HG03280 (cell line): Measurements from ENCODE around the gene LRRC40.

Source experiments
- ATAC-seq: cut with Tn5 transposase; IDR thresholded peaks from one replicate; pipeline ENCODE4 v1.9.1; 2021; ENCODE audit warnings: mild to moderate bottlenecking, moderate library complexity; ENCODE audit not compliant: unreplicated experiment

The LRRC40 gene

DNA sequence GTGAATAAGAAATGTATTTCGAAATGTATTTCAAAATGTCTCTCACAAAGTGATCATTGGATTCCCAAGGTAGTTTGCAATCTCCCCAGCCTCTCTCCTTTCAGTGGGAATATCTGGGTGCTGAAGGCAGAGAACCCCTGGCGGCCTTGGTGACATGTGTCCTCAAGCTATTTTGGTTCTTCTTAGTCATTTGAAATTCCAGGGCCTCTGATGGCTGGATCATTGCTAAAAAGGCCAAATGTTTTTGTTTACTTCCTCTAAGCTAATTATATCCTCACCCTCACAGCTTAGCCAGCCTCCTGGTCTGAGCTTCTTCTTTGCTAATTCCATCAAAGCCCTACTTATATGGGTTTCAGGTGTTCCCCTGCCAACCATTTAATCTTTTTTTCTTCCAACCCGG is 71.2 kb downstream of the LRRC40 start:
- no peak for ATAC-seq

- ATAC-seq = no peak
Measured at GRCh38 chr1:70117046-70117445, 88.3 kb downstream of the LRRC40 start.

GRCh38 chr1:70115315-70115714 is 90.1 kb downstream of the LRRC40 start:
- no peak for ATAC-seq

DNA sequence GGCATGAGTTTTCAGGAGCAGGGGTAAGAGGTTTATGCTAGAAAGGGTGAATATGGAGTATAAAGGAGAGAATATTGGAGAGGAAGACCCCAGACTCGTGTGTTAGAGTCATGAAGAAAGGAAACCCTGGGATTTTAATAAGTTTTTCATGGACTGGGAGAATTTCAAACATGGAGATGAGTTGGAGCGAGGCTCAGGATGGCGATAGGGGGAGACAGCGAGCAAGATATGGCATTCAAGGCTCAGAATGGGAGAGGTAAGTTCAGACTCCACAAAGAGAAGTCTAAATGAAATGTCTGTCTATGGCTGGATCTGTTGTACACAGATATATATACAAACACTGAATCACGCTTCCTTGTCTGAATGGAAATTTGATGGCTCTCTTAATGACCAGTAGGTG is 92.5 kb downstream of the LRRC40 start:
- ATAC-seq = no peak

GRCh38 chr1:70109241-70109640 is 96.1 kb downstream of the LRRC40 start:
- no peak for ATAC-seq

- no peak for ATAC-seq
Measured at GRCh38 chr1:70103770-70104169, 101.6 kb downstream of the LRRC40 start.

DNA sequence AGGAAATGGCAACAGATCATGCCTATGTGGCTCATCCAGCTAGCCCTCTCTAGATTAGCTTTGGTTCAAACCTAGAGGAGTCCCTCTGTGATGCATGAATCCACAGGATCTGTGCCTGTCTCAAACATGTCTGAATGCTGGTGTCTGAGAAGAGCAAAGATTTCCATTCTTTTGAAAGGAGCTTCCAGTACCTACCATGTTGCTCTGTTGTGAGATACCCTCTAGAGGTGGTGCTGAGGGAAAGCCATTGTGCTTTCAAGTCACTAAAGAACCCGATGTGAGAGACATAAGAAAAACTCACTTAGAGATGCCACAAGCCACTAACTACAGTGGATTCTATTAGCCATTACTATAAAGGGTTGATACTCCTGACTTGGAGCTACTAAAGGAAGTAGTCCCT is 103.6 kb downstream of the LRRC40 start:
- ATAC-seq = no peak

- no peak for ATAC-seq
Measured at GRCh38 chr1:70101231-70101630, 104.1 kb downstream of the LRRC40 start.
